H1 (cell line): Measurements from ENCODE around the gene POLR1B. TPM values are rescaled to one million over a fixed set of nuclear protein-coding genes. Genes with fewer than 3 reads are reported as not detected.

Experiments used
- CTCF ChIA-PET: fragments of 300-600 bp; sonication (Branson Sonifier 250); formaldehyde crosslinking; loops from one replicate; lab custom pipeline; 2021; ENCODE audit not compliant: partially characterized antibody; lab: Charles Lee
- POLR2A ChIA-PET: fragments of 300-600 bp; sonication (Branson Sonifier 250); formaldehyde crosslinking; loops from one replicate; lab custom pipeline; 2021; ENCODE audit warnings: inconsistent platforms; ENCODE audit not compliant: partially characterized antibody; lab: Charles Lee
- DNase-seq, 2 experiments: peaks; one replicate each; pipeline versions ENCODE4 v3.0.0 to v3.0.0-alpha.2; 2010 to 2022; ENCODE audit warnings: low spot score in 2 of 2, low read depth in 1 of 2, mixed read lengths in 1 of 2
- FAIRE-seq: peaks from 2 replicates; lab custom pipeline; 2011; peaks lifted over from hg19 to GRCh38; lab: Jason Lieb, UNC
- H2AFZ ChIP-seq: 2 replicates; pipeline ENCODE4 v1.8.1; 2012; ENCODE audit warnings: low read length, inconsistent platforms
- H2AK5ac ChIP-seq: 2 replicates; pipeline ENCODE4 v1.6.1; 2013; ENCODE audit warnings: low read depth, low read length
- H2BK120ac ChIP-seq: replicated peaks from 2 replicates; pipeline ENCODE3; 2013; ENCODE audit warnings: low read depth, low read length, inconsistent platforms
- H2BK12ac ChIP-seq: 2 replicates; pipeline ENCODE4 v1.6.1; 2013; ENCODE audit warnings: low read depth, low read length
- H2BK15ac ChIP-seq: 2 replicates; pipeline ENCODE4 v1.6.1; 2013; ENCODE audit warnings: low read length
- H2BK20ac ChIP-seq: 2 replicates; pipeline ENCODE4 v1.6.1; 2013; ENCODE audit warnings: low read length
- H2BK5ac ChIP-seq: 2 replicates; pipeline ENCODE4 v1.6.1; 2013; ENCODE audit warnings: low read depth, low read length
- H3K14ac ChIP-seq: 2 replicates; pipeline ENCODE4 v1.6.1; 2013; ENCODE audit warnings: inconsistent platforms; ENCODE audit not compliant: insufficient read length
- H3K18ac ChIP-seq: 2 replicates; pipeline ENCODE4 v1.6.1; 2013; ENCODE audit warnings: low read length; ENCODE audit errors: extremely low read depth
- H3K23ac ChIP-seq: 2 replicates; pipeline ENCODE4 v1.6.1; 2013; ENCODE audit warnings: inconsistent platforms; ENCODE audit not compliant: insufficient read length
- H3K23me2 ChIP-seq: 2 replicates; pipeline ENCODE4 v1.6.1; 2013; ENCODE audit warnings: low read depth, low read length
- H3K27ac ChIP-seq: 2 replicates; pipeline ENCODE4 v1.6.1; 2011; ENCODE audit warnings: low read depth, low read length, inconsistent platforms
- H3K27me3 ChIP-seq, 4 experiments: replicated peaks in 1 of 4; 1 replicate in 1 of 4; 2 replicates in 3 of 4; pipeline versions ENCODE4 v1.6.1 to v1.8.1; 2011 to 2013; ENCODE audit warnings: low read length in 3 of 4, mild to moderate bottlenecking in 3 of 4, inconsistent platforms in 2 of 4, mixed read lengths in 2 of 4, moderate library complexity in 1 of 4; ENCODE audit not compliant: control insufficient read depth in 3 of 4, insufficient read depth in 3 of 4; ENCODE audit errors: extremely low read depth in 1 of 4
- H3K36me3 ChIP-seq, 4 experiments: 2 replicates each; pipeline versions ENCODE4 v1.6.1 to v1.8.1; 2011 to 2013; ENCODE audit warnings: mild to moderate bottlenecking in 4 of 4, low read length in 3 of 4, moderate library complexity in 2 of 4, control low read depth in 1 of 4, inconsistent platforms in 1 of 4; ENCODE audit not compliant: insufficient read depth in 4 of 4, control insufficient read depth in 2 of 4
- H3K4ac ChIP-seq: replicated peaks from 2 replicates; pipeline ENCODE3; 2013; ENCODE audit warnings: low read length, low read depth, mixed read lengths, inconsistent platforms; ENCODE audit not compliant: insufficient read length
- H3K4me1 ChIP-seq, 4 experiments: replicated peaks in 1 of 4; 1 replicate in 1 of 4; 2 replicates in 3 of 4; pipeline versions ENCODE4 v1.6.1 to v1.8.1; 2011 to 2013; ENCODE audit warnings: low read length in 3 of 4, inconsistent platforms in 2 of 4, mixed read lengths in 1 of 4; ENCODE audit not compliant: insufficient read depth in 4 of 4, control insufficient read depth in 3 of 4
- H3K4me2 ChIP-seq, 2 experiments: 2 replicates each; pipeline versions ENCODE4 v1.6.1 to v1.8.1; 2011 to 2013; ENCODE audit warnings: low read depth in 2 of 2, low read length in 2 of 2, control low read depth in 1 of 2, inconsistent platforms in 1 of 2, mild to moderate bottlenecking in 1 of 2; ENCODE audit not compliant: insufficient read depth in 1 of 2
- H3K4me3 ChIP-seq, 4 experiments: fragments of 200-600, 300-600 bp in 1 of 4; sonication (generic), shearing (Covaris generic), sonication (Bioruptor Twin) in 1 of 4; 2 replicates each; pipeline versions ENCODE4 v1.5.1 to v1.8.1; 2011 to 2016; ENCODE audit warnings: low read length in 4 of 4, low read depth in 3 of 4, control low read depth in 2 of 4, inconsistent platforms in 2 of 4, mild to moderate bottlenecking in 2 of 4, mixed read lengths in 1 of 4, moderate library complexity in 1 of 4; ENCODE audit not compliant: insufficient read depth in 2 of 4; ENCODE audit errors: extremely low read depth in 1 of 4
- H3K56ac ChIP-seq: replicated peaks from 2 replicates; pipeline ENCODE3; 2013; ENCODE audit warnings: low read depth, mild to moderate bottlenecking, mixed read lengths, low read length, inconsistent platforms; ENCODE audit not compliant: insufficient read length
- H3K79me1 ChIP-seq: 2 replicates; pipeline ENCODE4 v1.6.1; 2013; ENCODE audit warnings: low read depth, low read length, control low read depth
- H3K79me2 ChIP-seq, 2 experiments: 2 replicates each; pipeline versions ENCODE4 v1.6.1 to v1.8.1; 2012 to 2013; ENCODE audit warnings: low read length in 2 of 2, mild to moderate bottlenecking in 2 of 2, inconsistent platforms in 1 of 2; ENCODE audit not compliant: insufficient read depth in 2 of 2, control insufficient read depth in 1 of 2
- H3K9ac ChIP-seq, 4 experiments: replicated peaks in 1 of 4; 1 replicate in 1 of 4; 2 replicates in 3 of 4; pipeline versions ENCODE4 v1.6.1 to v1.8.1; 2011 to 2013; ENCODE audit warnings: low read depth in 3 of 4, low read length in 3 of 4, control low read depth in 2 of 4, mild to moderate bottlenecking in 2 of 4, moderate library complexity in 2 of 4, inconsistent platforms in 1 of 4; ENCODE audit errors: extremely low read depth in 1 of 4
- H3K9me3 ChIP-seq, 2 experiments: 2 replicates each; pipeline versions ENCODE4 v1.6.1 to v1.8.1; 2012 to 2013; ENCODE audit warnings: mild to moderate bottlenecking in 2 of 2, moderate library complexity in 2 of 2, control low read depth in 1 of 2, inconsistent platforms in 1 of 2, low read depth in 1 of 2, low read length in 1 of 2, mixed read lengths in 1 of 2; ENCODE audit not compliant: insufficient read depth in 2 of 2
- H4K20me1 ChIP-seq, 2 experiments: replicated peaks in 1 of 2; 2 replicates each; pipeline versions ENCODE3 to v1.8.1; 2011 to 2013; ENCODE audit warnings: inconsistent platforms in 2 of 2, low read length in 2 of 2, mild to moderate bottlenecking in 1 of 2; ENCODE audit not compliant: insufficient read depth in 2 of 2, control insufficient read depth in 1 of 2
- H4K5ac ChIP-seq: 2 replicates; pipeline ENCODE4 v1.6.1; 2013; ENCODE audit warnings: low read length, low read depth, mixed read lengths, inconsistent platforms; ENCODE audit not compliant: insufficient read length
- H4K8ac ChIP-seq: 2 replicates; pipeline ENCODE4 v1.8.0; 2013; ENCODE audit warnings: mild to moderate bottlenecking, moderate library complexity, low read length, inconsistent platforms; ENCODE audit not compliant: insufficient read depth; ENCODE audit errors: extremely low read depth
- H4K91ac ChIP-seq: replicated peaks from 2 replicates; pipeline ENCODE3; 2013; ENCODE audit warnings: low read length, mixed read lengths, inconsistent platforms; ENCODE audit not compliant: insufficient read length
- E2F6 ChIP-seq: IDR thresholded peaks from 2 replicates; pipeline ENCODE4 v1.6.1; 2012; ENCODE audit warnings: inconsistent platforms
- EZH2 ChIP-seq: fragments of 200-600 bp; sonication (generic); IDR thresholded peaks from 2 replicates; pipeline ENCODE4 v1.7.1; 2012; ENCODE audit warnings: low read depth, mild to moderate bottlenecking, moderate library complexity, low read length, inconsistent platforms; ENCODE audit not compliant: severe bottlenecking
- GTF2F1 ChIP-seq: IDR thresholded peaks from 2 replicates; pipeline ENCODE4 v1.6.1; 2012; ENCODE audit warnings: low read depth, low read length, improper control_type of control experiment, borderline replicate concordance
- WGBS, 2 experiments: shearing (Covaris generic) in 1 of 2; methylation state at CpG; one replicate each; pipeline versions ENCODE4 v1.1.6 to v1.1.7; 2013 to 2015; ENCODE audit warnings: low lambda C conversion rate in 2 of 2, mixed read lengths in 2 of 2, inconsistent platforms in 1 of 2, low coverage in 1 of 2, missing lambda C conversion rate in 1 of 2; ENCODE audit not compliant: insufficient replicate concordance in 2 of 2, insufficient coverage in 1 of 2, insufficient read length in 1 of 2; ENCODE audit errors: extremely low coverage in 1 of 2, missing lambda C conversion rate in 1 of 2; 5-methylcytosine and 5-hydroxymethylcytosine counted together
- polyA plus RNA-seq, 7 experiments: library from polyadenylated mRNA; depleted of rRNA in 3 of 7; stranded (reverse) in 5 of 7; unstranded in 2 of 7; fragments of >200 nt in 5 of 7; fragments of 200-250 nt in 2 of 7; gene quantifications; 1 replicate in 5 of 7; 2 replicates in 1 of 7; 4 replicates in 1 of 7; pipeline versions ENCODE4 v1.2.1 to v1.2.3, GENCODE V29; 2011 to 2013; ENCODE audit warnings: missing spikeins in 2 of 7, mixed read lengths in 2 of 7
- total RNA-seq: library from RNA; stranded (reverse); fragmentation: NEBNext Ultra II Directional; extraction: Animal tissue kit (Norgen Biotek cat#: 25700); gene quantifications from 2 replicates; pipeline ENCODE4 v1.2.1, GENCODE V29; 2021

The POLR1B gene
- total and polyA plus RNA-seq, 2 of the 8 experiments (the other 6 are each of a cell fraction or from before 2014, with no cell fraction given), result 24.3 to 69.4 TPM

GRCh38 chr2:112618383-112618782 is 76.1 kb downstream of the POLR1B start:
- Histone ChIP-seq H3K23ac (no peak overlapping the region), H3K18ac (no peak overlapping the region), H4K8ac (no peak overlapping the region), H4K20me1 (no peaks in the 10 kb centered on the region), H3K4me2 (no peak overlapping the region), H3K27ac (no peak overlapping the region), H3K4ac (no peak overlapping the region), H3K23me2 (no peaks in the 10 kb centered on the region), H3K9me3 (no peaks in the 10 kb centered on the region), H3K9ac (no peak overlapping the region), H2BK12ac (no peak overlapping the region), H2BK120ac (no peak overlapping the region), H3K4me1 (peaks cover 2 to 10% (median 3%) of the 10 kb centered on the region in 4 experiments), H2AK5ac (no peak overlapping the region), H4K5ac (no peak overlapping the region), H2AFZ (no peak overlapping the region), H3K36me3 (no peaks in the 10 kb centered on the region), H2BK5ac (no peak overlapping the region), H3K56ac (no peak overlapping the region), H3K27me3 (no peaks in the 10 kb centered on the region), H3K14ac (no peak overlapping the region), H2BK15ac (no peak overlapping the region), H3K79me1 (no peaks in the 10 kb centered on the region), H3K4me3 (no peak overlapping the region), H3K79me2 (no peaks in the 10 kb centered on the region), H2BK20ac (no peak overlapping the region), H4K91ac (no peak overlapping the region)
- CTCF ChIA-PET, result interaction anchor here (1.0 to 1.3 kb wide), 2 partner anchors 19 to 107 kb away, joined by 4 read pairs; no protein-coding TSS in a partner anchor
- POLR2A ChIA-PET, result interaction anchor here (1.7 kb wide), 1 partner anchor 27 kb away, joined by 6 read pairs; the partner anchor contains the start of gene SLC20A1
- no peak for FAIRE-seq
- WGBS, 2 experiments, result 77% methylated on average over 2 of the region's 6 CpGs; no CpG with 5 or more reads in 1 of the 2 experiments
- no peak for TF ChIP-seq EZH2
- no peak for TF ChIP-seq GTF2F1
- no peak for TF ChIP-seq E2F6
- no peak for DNase-seq
